Mesothelial cell of epicardium (in vitro differentiated cells): Measurements from ENCODE around the gene SNX8. TPM values are rescaled to one million over a fixed set of nuclear protein-coding genes. Genes with fewer than 3 reads are reported as not detected.

Experiments used
- DNase-seq, 2 experiments: peaks; one replicate each; pipeline ENCODE4 v3.0.0; 2021; ENCODE audit warnings: low spot score in 2 of 2; ENCODE audit not compliant: unreplicated experiment in 2 of 2
- H3K27ac Mint-ChIP-seq: 2 replicates; pipeline ENCODE4 v1.8.0; 2021; ENCODE audit warnings: mixed read lengths
- H3K27me3 Mint-ChIP-seq: 2 replicates; pipeline ENCODE4 v1.8.0; 2021; ENCODE audit warnings: low read depth, mixed read lengths
- H3K36me3 Mint-ChIP-seq: 2 replicates; pipeline ENCODE4 v1.8.0; 2021; ENCODE audit warnings: mixed read lengths
- H3K4me1 Mint-ChIP-seq: 2 replicates; pipeline ENCODE4 v1.8.0; 2021; ENCODE audit warnings: mixed read lengths
- H3K4me3 Mint-ChIP-seq: 2 replicates; pipeline ENCODE4 v1.8.0; 2021; ENCODE audit warnings: mild to moderate bottlenecking, moderate library complexity, mixed read lengths
- H3K9me3 Mint-ChIP-seq: 2 replicates; pipeline ENCODE4 v1.8.0; 2021; ENCODE audit warnings: mixed read lengths
- CTCF ChIP-seq: fragments of 200-600 bp; sonication (generic); IDR thresholded peaks from one replicate; pipeline ENCODE4 v1.5.0; 2021; ENCODE audit warnings: antibody characterized with exemption; ENCODE audit not compliant: unreplicated experiment
- total RNA-seq: library from RNA; stranded (reverse); gene quantifications from 3 replicates; pipeline ENCODE4 v1.2.1, GENCODE V29; 2021

Gene SNX8
- total RNA-seq, 1 donor from 2014 or later: 41.2 TPM

GRCh38 chr7:2256306-2257045 lies 57.8 kb downstream of the SNX8 start:
- Mint-ChIP-seq H3K4me1 (peaks cover 7% of the 10 kb centered on the region), H3K9me3 (no peaks in the 10 kb centered on the region), H3K27ac (no peak overlapping the region), H3K4me3 (no peak overlapping the region), H3K36me3 (peaks cover 16% of the 10 kb centered on the region), H3K27me3 (no peaks in the 10 kb centered on the region)
- no peak for DNase-seq
- TF ChIP-seq CTCF: no peak

GRCh38 chr7:2255145-2256139 lies 58.8 kb downstream of the SNX8 start:
- TF ChIP-seq CTCF: no peak
- Mint-ChIP-seq H3K27ac (no peak overlapping the region), H3K9me3 (no peaks in the 10 kb centered on the region), H3K4me1 (peaks cover under 1% of the 10 kb centered on the region), H3K27me3 (no peaks in the 10 kb centered on the region), H3K4me3 (no peak overlapping the region), H3K36me3 (peaks cover 19% of the 10 kb centered on the region)
- DNase-seq: no peak

- DNase-seq: no peak
- Mint-ChIP-seq H3K27me3 (no peaks in the 10 kb centered on the region), H3K36me3 (peaks cover 17% of the 10 kb centered on the region), H3K9me3 (no peaks in the 10 kb centered on the region), H3K4me1 (no peaks in the 10 kb centered on the region), H3K27ac (no peak overlapping the region), H3K4me3 (no peak overlapping the region)
- no peak for TF ChIP-seq CTCF
Measured at GRCh38 chr7:2254429-2255144, 59.7 kb downstream of the SNX8 start.

- peaks cover 17% of the 10 kb centered on the region for H3K36me3 Mint-ChIP-seq
- H3K4me3 Mint-ChIP-seq: no peak overlapping the region
- no peak overlapping the region for H3K27ac Mint-ChIP-seq
- TF ChIP-seq CTCF: no peak
- H3K27me3 Mint-ChIP-seq: no peaks in the 10 kb centered on the region
- peaks cover 4% of the 10 kb centered on the region for H3K4me1 Mint-ChIP-seq
- no peaks in the 10 kb centered on the region for H3K9me3 Mint-ChIP-seq
- no peak for DNase-seq
Measured at GRCh38 chr7:2253525-2254244, 60.6 kb downstream of the SNX8 start.

- Mint-ChIP-seq H3K27me3 (no peaks in the 10 kb centered on the region), H3K36me3 (peaks cover 17% of the 10 kb centered on the region), H3K4me1 (peaks cover 5% of the 10 kb centered on the region), H3K27ac (no peak overlapping the region), H3K9me3 (no peaks in the 10 kb centered on the region), H3K4me3 (no peak overlapping the region)
- no peak for DNase-seq
- no peak for TF ChIP-seq CTCF
Measured at GRCh38 chr7:2253021-2253420, 61.2 kb downstream of the SNX8 start.
